Pancreas (tissue), 10 donors: ENCODE data around the gene IRF4. TPM values are rescaled to one million over a fixed set of nuclear protein-coding genes. Genes with fewer than 3 reads are reported as not detected.

Experiments used
- ATAC-seq, 4 donors: fragments of 200-7000 bp; cut with Tn5 transposase; one replicate each; pipeline versions ENCODE4 v1.8.0 to v1.9.1; 2020; ENCODE audit warnings: mild to moderate bottlenecking in 4 of 4, moderate library complexity in 4 of 4
- DNase-seq, 6 donors: peaks; one replicate each; pipeline ENCODE4 v3.0.0-alpha.2; 2020
- FAIRE-seq: peaks from 2 replicates; lab custom pipeline; 2012; peaks lifted over from hg19 to GRCh38; lab: Jason Lieb, UNC
- H3K27ac ChIP-seq, 4 donors: fragments of 200-600 bp; sonication (generic); 1 replicate in 3 of 4; 2 replicates in 1 of 4; pipeline versions ENCODE4 v1.5.0 to v1.8.0; 2020
- H3K27me3 ChIP-seq, 4 donors: fragments of 200-600 bp; one replicate each; pipeline ENCODE4 v1.8.0; 2021
- H3K36me3 ChIP-seq, 3 donors: fragments of 200-600 bp; sonication (generic) in 1 of 3; one replicate each; pipeline versions ENCODE4 v1.5.0 to v1.8.0; 2020 to 2021
- H3K4me1 ChIP-seq, 3 donors: fragments of 200-600 bp; one replicate each; pipeline ENCODE4 v1.8.0; 2021
- H3K4me3 ChIP-seq, 4 donors: fragments of 200-600 bp; sonication (generic) in 2 of 4; one replicate each; pipeline versions ENCODE4 v1.5.0 to v1.8.0; 2020 to 2021
- H3K9me3 ChIP-seq, 4 donors: fragments of 200-600 bp; one replicate each; pipeline ENCODE4 v1.8.0; 2021
- CTCF ChIP-seq, 4 donors: fragments of 200-600 bp; sonication (generic) in 3 of 4; IDR thresholded peaks; one replicate each; pipeline versions ENCODE4 v1.5.0 to v1.8.0; 2021; ENCODE audit warnings: antibody characterized with exemption in 4 of 4
- WGBS, 2 donors: extraction: QIAGEN DNeasy Blood & Tissue Kit; methylation state at CpG; one replicate each; pipeline ENCODE4 v1.1.7; 2013; 5-methylcytosine and 5-hydroxymethylcytosine counted together
- intact Hi-C, 3 donors: fragments of 100-400 bp; cut with DNase I; formaldehyde crosslinking; loops; one replicate each; pipeline versions ENCODE4 v1.11.1 to v1.14.2; 2022
- polyA plus RNA-seq, 2 donors: library from polyadenylated mRNA; stranded (reverse); fragments of 200-250 nt; gene quantifications; one replicate each; pipeline ENCODE4 v1.2.3, GENCODE V29; 2013
- total RNA-seq, 6 donors: library from RNA; stranded (reverse); fragmentation: NEBNext Ultra II Directional in 4 of 6; extraction: Animal tissue kit (Norgen Biotek cat#: 25700) in 4 of 6; gene quantifications; one replicate each; pipeline versions ENCODE4 v1.2.1 to v1.2.4, GENCODE V29; 2021 to 2023
- donor health status: healthy with polysubstance abuse.
- donor health status: DM: no; HTN: no; CAD: no; lungs with moderate emphysema.
- donor health status: DM: no; HTN: no; CAD: no.
- donor health status: control.
- donor health status: control.
- donor health status: Bipolar disorder and iron deficiency.
- donor health status: DM: yes; HTN: yes; CAD: no.
- donor health status: DM: no; HTN: no; CAD: no.
- donor health status: DM: no; HTN: no; CAD: no.
- donor health status: DM: yes; HTN: yes; CAD: no.

IRF4 gene
- total and polyA plus RNA-seq, 8 donors = 0.04 to 3.8 (median 0.44) TPM

- 71 to 80% methylated on average over 5 of the region's 5 CpGs for WGBS, 2 donors
- FAIRE-seq (no peak), ATAC-seq (no peak), DNase-seq (peak in 1 of 6 donors; percentile 49)
- H3K9me3 ChIP-seq = no peaks in the 10 kb centered on the region
- H3K4me3 ChIP-seq = no peak overlapping the region
- H3K27ac ChIP-seq = no peak overlapping the region
- intact Hi-C loops = no loop called here
- no peak for TF ChIP-seq CTCF (IDR thresholded peaks at IDR 0.05)
- H3K36me3 ChIP-seq = no peaks in the 10 kb centered on the region
- H3K27me3 ChIP-seq = peaks cover 0 to 5% (median 0%) of the 10 kb centered on the region in 4 donors
- no peaks in the 10 kb centered on the region for H3K4me1 ChIP-seq
These were observed 28.7 kb upstream of the IRF4 start for GRCh38 chr6:362924-363249.

GRCh38 chr6:363291-363690 is 28.3 kb upstream of the IRF4 start:
- intact Hi-C loops = no loop called here
- H3K9me3 ChIP-seq = no peaks in the 10 kb centered on the region
- no peak for FAIRE-seq
- no peaks in the 10 kb centered on the region for H3K36me3 ChIP-seq
- no peak overlapping the region for H3K27ac ChIP-seq
- no peak for ATAC-seq
- TF ChIP-seq CTCF (IDR thresholded peaks at IDR 0.05) = no peak
- whole genome bisulfite sequencing, 2 donors = 79 to 81% methylated on average over 12 of the region's 12 CpGs
- DNase-seq = peak in 1 of 6 donors; percentile 37
- H3K27me3 ChIP-seq = peaks cover 0 to 5% (median 0%) of the 10 kb centered on the region in 4 donors
- H3K4me3 ChIP-seq = no peak overlapping the region
- H3K4me1 ChIP-seq = no peaks in the 10 kb centered on the region

- Histone ChIP-seq H3K27ac (no peak overlapping the region), H3K9me3 (no peaks in the 10 kb centered on the region), H3K36me3 (no peaks in the 10 kb centered on the region), H3K4me1 (no peaks in the 10 kb centered on the region), H3K27me3 (peaks cover 0 to 5% (median 0%) of the 10 kb centered on the region in 4 donors), H3K4me3 (no peak overlapping the region)
- FAIRE-seq (no peak), ATAC-seq (no peak), DNase-seq (peak in 1 of 6 donors; percentile 47)
- intact Hi-C loops = no loop called here
- 79 to 86% methylated on average over 13 of the region's 13 CpGs for WGBS, 2 donors
- TF ChIP-seq CTCF (IDR thresholded peaks at IDR 0.05) = no peak
These were observed 27.6 kb upstream of the IRF4 start for GRCh38 chr6:363909-364308.

- no peak for TF ChIP-seq CTCF (IDR thresholded peaks at IDR 0.05)
- peaks cover 0 to 5% (median 0%) of the 10 kb centered on the region in 4 donors for H3K27me3 ChIP-seq
- WGBS, 2 donors = 60 to 61% methylated on average over 11 of the region's 11 CpGs
- H3K4me3 ChIP-seq = no peak overlapping the region
- H3K9me3 ChIP-seq = no peaks in the 10 kb centered on the region
- intact Hi-C loops = no loop called here
- no peak overlapping the region for H3K27ac ChIP-seq
- FAIRE-seq = no peak
- H3K4me1 ChIP-seq = no peaks in the 10 kb centered on the region
- no peaks in the 10 kb centered on the region for H3K36me3 ChIP-seq
- peak in 1 of 6 donors; percentile 52 for DNase-seq
- ATAC-seq = no peak
These were observed 26.7 kb upstream of the IRF4 start for GRCh38 chr6:364609-365540.

GRCh38 chr6:365835-366234 is 25.7 kb upstream of the IRF4 start:
- H3K36me3 ChIP-seq = no peaks in the 10 kb centered on the region
- H3K9me3 ChIP-seq = no peaks in the 10 kb centered on the region
- H3K27me3 ChIP-seq = peaks cover 0 to 7% (median 3%) of the 10 kb centered on the region in 4 donors
- ATAC-seq (no peak), DNase-seq (peak in 1 of 6 donors; percentile 53), FAIRE-seq (no peak)
- WGBS, 2 donors = 48 to 51% methylated on average over 6 of the region's 6 CpGs
- H3K27ac ChIP-seq = no peak overlapping the region
- H3K4me1 ChIP-seq = no peaks in the 10 kb centered on the region
- TF ChIP-seq CTCF (IDR thresholded peaks at IDR 0.05) = no peak
- intact Hi-C loops = no loop called here
- no peak overlapping the region for H3K4me3 ChIP-seq
